Measurements from ENCODE around the gene PSMD1.
"Not testable (repeated sequence)": the region's sequence is repeated elsewhere in the genome, so short reads cannot be mapped to it uniquely, and the experiment has no call there.

Gene PSMD1

GRCh38 chr2:231084565-231084964 is 27.9 kb downstream of the PSMD1 start:
- DNase-seq (ENCODE audit: extremely low read depth, low read depth) = no peak
- TF ChIP-seq CTCF (IDR thresholded peaks at IDR 0.05; ENCODE audit: low read depth, low read length) = no peak

- no peak for DNase-seq (ENCODE audit: extremely low read depth, low read depth)
- TF ChIP-seq CTCF (IDR thresholded peaks at IDR 0.05; ENCODE audit: low read depth, low read length) = no peak
Measured at GRCh38 chr2:231088754-231089153, 32.1 kb downstream of the PSMD1 start.

- DNase-seq (ENCODE audit: extremely low read depth, low read depth) = no peak
- no peak for TF ChIP-seq CTCF (IDR thresholded peaks at IDR 0.05; ENCODE audit: low read depth, low read length)
Measured at GRCh38 chr2:231093933-231094332, 37.3 kb downstream of the PSMD1 start.

- TF ChIP-seq CTCF (IDR thresholded peaks at IDR 0.05; ENCODE audit: low read depth, low read length) = no peak
- DNase-seq (ENCODE audit: extremely low read depth, low read depth) = no peak
Measured at GRCh38 chr2:231094736-231095346, 38.2 kb downstream of the PSMD1 start.

GRCh38 chr2:231099918-231100317 is 43.3 kb downstream of the PSMD1 start:
- no peak for DNase-seq (ENCODE audit: extremely low read depth, low read depth)
- TF ChIP-seq CTCF (IDR thresholded peaks at IDR 0.05; ENCODE audit: low read depth, low read length) = no peak

GRCh38 chr2:231100321-231100720 is 43.7 kb downstream of the PSMD1 start:
- DNase-seq (ENCODE audit: extremely low read depth, low read depth) = not testable (repeated sequence)

- no peak for DNase-seq (ENCODE audit: extremely low read depth, low read depth)
- TF ChIP-seq CTCF (IDR thresholded peaks at IDR 0.05; ENCODE audit: low read depth, low read length) = no peak
Measured at GRCh38 chr2:231100990-231101389, 44.3 kb downstream of the PSMD1 start.

DNA sequence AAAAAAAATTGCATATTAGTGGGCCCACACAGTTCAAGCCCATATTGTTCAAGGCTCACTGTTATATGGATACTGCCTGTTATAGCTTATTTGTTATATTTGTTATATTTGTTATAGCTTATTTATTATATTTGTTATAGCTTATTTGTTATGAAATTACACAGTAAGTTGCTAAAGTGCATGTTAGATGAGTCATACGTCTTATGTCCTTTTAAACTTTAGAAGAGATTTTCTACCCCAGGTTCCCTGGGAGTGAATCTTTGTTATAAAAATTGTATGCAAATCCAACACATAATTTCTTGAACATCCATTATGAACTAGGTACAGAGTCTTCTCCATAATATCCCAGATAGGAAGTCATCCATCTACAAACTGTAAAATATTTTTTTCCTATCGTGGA is 46.1 kb downstream of the PSMD1 start:
- no peak for DNase-seq (ENCODE audit: extremely low read depth, low read depth)
- TF ChIP-seq CTCF (IDR thresholded peaks at IDR 0.05; ENCODE audit: low read depth, low read length) = no peak

Data from AG09319 (cell line).